Left renal cortex interstitium (tissue), 4 donors: Measurements from ENCODE around the gene SNIP1. TPM values are rescaled to one million over a fixed set of nuclear protein-coding genes. Genes with fewer than 3 reads are reported as not detected.
"Not testable (repeated sequence)": the region's sequence is repeated elsewhere in the genome, so short reads cannot be mapped to it uniquely, and the experiment has no call there.

Experiments
- DNase-seq, 4 donors: peaks; one replicate each; pipeline ENCODE4 v3.0.0-alpha.2; 2013; ENCODE audit warnings: low read depth in 4 of 4, low spot score in 2 of 4, missing footprints in 1 of 4
- polyA plus RNA-seq, 4 donors: library from polyadenylated mRNA; unstranded; fragments of 120-200 nt; gene quantifications; one replicate each; pipeline ENCODE4 v1.2.1, GENCODE V29; 2013; ENCODE audit not compliant: insufficient read length in 4 of 4

SNIP1 gene, protein sequence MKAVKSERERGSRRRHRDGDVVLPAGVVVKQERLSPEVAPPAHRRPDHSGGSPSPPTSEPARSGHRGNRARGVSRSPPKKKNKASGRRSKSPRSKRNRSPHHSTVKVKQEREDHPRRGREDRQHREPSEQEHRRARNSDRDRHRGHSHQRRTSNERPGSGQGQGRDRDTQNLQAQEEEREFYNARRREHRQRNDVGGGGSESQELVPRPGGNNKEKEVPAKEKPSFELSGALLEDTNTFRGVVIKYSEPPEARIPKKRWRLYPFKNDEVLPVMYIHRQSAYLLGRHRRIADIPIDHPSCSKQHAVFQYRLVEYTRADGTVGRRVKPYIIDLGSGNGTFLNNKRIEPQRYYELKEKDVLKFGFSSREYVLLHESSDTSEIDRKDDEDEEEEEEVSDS
- polyA plus RNA-seq, result 10 to 100 TPM; 13.0 to 15.6 (median 14.0) TPM

- peak; percentile 69 to 91 (median 80) for DNase-seq
Observed at GRCh38 chr1:37553927-37554808, at the start of gene SNIP1. Gene SNIP1, minus strand, starts transcription at chr1:37554293. Its CDS starts 64 bp downstream, at chr1:37554229.

GRCh38 chr1:37602750-37603694 is 48.9 kb upstream of the SNIP1 start:
- DNase-seq, result no peak

DNA sequence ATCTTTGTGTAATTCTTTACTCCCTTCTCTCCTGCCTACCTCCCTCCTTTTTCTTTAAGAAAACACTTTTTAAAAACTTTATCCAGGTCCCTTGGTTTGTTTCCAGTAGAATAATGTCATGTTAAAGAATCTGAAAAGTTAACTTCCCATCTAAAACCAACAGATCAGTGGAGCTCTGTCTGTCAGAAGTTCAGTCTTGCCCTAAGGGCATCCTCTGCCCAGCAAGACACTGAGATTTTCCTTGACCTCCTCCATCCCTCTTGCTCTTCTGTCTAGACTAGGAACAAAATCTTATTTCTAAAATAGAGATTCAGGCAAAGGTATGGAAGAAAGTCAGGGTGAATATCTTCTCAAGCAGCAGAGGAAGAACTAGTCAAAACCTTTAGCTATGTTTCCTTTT is 47.3 kb upstream of the SNIP1 start:
- no peak for DNase-seq

DNA sequence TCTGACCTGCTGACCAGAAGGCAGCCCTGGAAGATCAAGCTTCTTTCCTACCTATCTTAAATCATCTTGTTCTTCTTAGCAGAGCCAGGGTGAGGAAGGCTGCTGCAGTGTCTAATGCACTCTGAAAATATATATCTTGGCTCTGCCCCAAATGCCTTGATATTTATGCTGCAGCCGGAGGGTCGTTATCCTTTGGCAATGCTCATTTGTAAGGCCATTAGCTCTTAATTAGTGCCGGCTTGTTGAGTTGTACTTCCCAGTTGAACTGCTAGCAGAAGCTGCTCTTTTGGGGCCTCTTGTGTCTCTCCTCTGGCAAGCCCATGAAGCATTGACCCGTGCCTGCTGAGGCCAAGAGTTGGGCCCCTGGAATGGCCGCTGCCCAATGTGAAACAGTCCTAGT is 45.8 kb upstream of the SNIP1 start:
- DNase-seq, result no peak

DNA sequence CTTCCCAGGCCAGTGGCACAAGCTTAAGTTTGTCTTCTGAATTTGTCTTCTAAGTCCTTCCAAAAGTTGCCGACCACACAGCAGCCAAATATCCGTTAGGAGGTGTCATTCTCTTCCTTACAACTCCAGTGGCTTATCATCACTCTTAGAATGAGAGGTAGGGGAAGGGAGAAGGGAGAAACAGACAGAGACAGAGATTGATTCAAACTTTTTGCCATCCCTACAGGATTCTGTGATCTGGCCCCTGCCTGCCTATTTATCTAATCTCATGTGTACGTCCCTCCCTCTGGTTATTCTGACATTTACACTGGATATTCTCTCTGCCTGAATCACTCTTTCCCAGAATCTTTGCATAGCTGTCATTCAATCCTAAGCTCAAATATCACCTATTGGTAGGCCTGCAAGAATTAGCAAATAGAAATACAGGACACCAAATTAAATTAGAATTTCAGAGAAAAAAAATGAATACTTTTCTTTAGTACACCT is 42.1 kb upstream of the SNIP1 start:
- no peak for DNase-seq

GRCh38 chr1:37595440-37596181 is 41.5 kb upstream of the SNIP1 start, which contains the start of gene GNL2:
Gene GNL2, minus strand, starts transcription at chr1:37595937. Its CDS starts 115 bp downstream, at chr1:37595822.
- DNase-seq, result peak; percentile 88 to 96 (median 90)

DNA sequence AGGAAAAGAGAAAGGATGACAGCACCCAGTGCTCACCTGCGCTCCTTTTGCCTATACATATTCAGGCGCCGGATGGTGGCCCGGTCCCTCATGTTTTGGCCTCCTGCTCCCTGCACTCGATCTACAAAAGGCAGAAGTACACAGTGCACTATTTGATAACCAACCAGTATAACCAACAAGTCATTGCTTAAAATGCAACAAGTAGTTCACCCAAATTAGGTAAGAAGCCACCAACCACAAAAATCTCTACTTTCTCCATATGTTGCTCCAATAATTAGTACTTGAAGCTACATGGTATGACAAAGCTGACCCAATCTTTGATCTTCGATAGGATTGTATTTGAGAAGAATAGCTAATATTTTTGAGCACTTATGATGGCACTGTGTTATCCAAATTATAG is 39.6 kb upstream of the SNIP1 start:
- no peak for DNase-seq

GRCh38 chr1:37588939-37589338 is 34.8 kb upstream of the SNIP1 start:
- DNase-seq, result no peak

GRCh38 chr1:37584544-37584943 is 30.5 kb upstream of the SNIP1 start:
- DNase-seq, result not testable (repeated sequence)

DNA sequence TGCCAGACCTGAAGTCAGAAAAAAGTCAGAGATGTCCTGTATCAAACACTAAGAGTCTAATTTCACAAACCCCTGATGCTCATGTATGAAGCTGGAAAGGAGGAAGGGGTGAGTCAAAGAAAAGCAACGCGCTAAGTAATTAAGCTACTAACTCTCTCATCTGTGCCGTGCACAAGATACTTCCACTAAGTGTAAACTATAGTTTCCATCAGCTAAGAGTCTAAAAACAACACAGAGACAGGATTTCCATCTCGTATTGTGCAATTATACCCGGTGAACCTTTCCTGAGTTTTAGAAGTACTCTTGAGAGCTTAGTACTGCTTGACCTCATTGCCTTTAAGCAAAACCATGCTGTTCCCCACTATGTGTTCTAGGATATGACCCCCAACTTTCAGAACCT is 21.6 kb upstream of the SNIP1 start:
- no peak for DNase-seq

DNA sequence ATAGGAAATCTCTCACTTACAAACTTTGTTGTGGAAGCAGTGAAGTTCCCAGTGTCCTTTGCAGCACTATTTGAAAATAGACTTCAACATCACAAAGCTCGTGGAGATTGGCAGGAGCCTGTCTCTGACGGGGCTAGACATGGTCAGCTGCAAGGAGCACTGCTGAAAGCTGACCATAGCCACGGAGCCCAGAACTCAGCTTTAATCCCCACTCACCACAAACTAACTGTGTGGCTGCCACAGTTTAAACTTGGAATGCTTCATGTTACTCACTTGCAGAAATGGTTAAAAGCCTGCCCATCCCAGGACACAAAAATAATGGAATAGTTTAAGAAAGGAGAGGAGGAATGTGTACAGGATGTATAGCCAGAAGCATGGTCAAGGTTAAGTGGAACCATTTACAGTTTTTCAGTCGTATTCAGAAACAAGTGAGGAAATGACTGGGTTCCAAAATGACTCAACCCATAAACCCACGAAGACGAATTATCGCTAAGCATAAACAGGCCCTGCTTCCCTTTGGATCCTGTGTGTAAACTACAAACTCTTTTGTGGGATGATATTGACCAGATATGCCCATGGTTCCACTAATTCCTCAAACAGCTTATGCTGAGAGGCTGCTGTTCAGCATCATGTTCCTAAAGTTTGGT is 20.9 kb upstream of the SNIP1 start:
- DNase-seq, result no peak

- no peak for DNase-seq
Observed at GRCh38 chr1:37570528-37571334, 16.6 kb upstream of the SNIP1 start.

- no peak for DNase-seq
Observed at GRCh38 chr1:37567023-37567422, 12.9 kb upstream of the SNIP1 start.

GRCh38 chr1:37564892-37565291 is 10.8 kb upstream of the SNIP1 start:
- DNase-seq, result no peak

DNA sequence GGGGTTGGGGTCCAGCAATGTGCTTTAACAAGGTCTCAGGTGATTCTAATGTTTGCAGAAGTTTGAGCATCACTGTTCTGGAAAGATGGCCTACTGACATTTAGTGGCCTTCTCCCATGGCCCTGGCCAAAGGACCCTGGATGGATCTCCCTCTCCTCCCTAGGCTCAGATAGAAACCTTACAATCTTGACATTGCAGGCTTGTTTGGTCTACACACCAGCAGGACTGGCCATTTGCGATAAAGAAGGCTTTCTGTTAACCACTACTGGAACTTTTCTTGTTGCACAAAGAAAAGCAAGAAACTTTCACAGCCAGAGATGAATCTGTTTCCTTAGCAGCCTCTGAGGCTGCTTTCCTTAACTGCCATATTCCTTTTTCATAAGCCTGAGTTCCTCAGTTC is 8.9 kb upstream of the SNIP1 start:
- no peak for DNase-seq

- DNase-seq, result no peak
Observed at GRCh38 chr1:37561133-37562132, 7.3 kb upstream of the SNIP1 start.
